Fibroblast of the aortic adventitia (primary cell): Measurements from ENCODE around the gene IRF3. TPM values are rescaled to one million over a fixed set of nuclear protein-coding genes. Genes with fewer than 3 reads are reported as not detected.

Experiments
- DNase-seq: peaks from one replicate; pipeline ENCODE4 v3.0.0-alpha.2; 2010; ENCODE audit warnings: low read depth
- H3K4me3 ChIP-seq: 2 replicates; pipeline ENCODE4 v1.5.1; 2011; ENCODE audit warnings: low read depth, mild to moderate bottlenecking, control low read depth, low read length, moderate library complexity
- total RNA-seq: library from RNA; depleted of rRNA; stranded (reverse); fragments of >200 nt; gene quantifications from 2 replicates; pipeline ENCODE4 v1.2.3, GENCODE V29; 2012; ENCODE audit warnings: low replicate concordance
- TF ChIP-seq, protein P1 (sequence below): IDR thresholded peaks from 2 replicates; pipeline ENCODE4 v1.5.1; 2011; ENCODE audit warnings: mild to moderate bottlenecking, low read length, control low read depth, inconsistent platforms; ENCODE audit not compliant: insufficient read depth

The IRF3 gene
- total RNA-seq, 1 donor = 33.3 TPM

DNA sequence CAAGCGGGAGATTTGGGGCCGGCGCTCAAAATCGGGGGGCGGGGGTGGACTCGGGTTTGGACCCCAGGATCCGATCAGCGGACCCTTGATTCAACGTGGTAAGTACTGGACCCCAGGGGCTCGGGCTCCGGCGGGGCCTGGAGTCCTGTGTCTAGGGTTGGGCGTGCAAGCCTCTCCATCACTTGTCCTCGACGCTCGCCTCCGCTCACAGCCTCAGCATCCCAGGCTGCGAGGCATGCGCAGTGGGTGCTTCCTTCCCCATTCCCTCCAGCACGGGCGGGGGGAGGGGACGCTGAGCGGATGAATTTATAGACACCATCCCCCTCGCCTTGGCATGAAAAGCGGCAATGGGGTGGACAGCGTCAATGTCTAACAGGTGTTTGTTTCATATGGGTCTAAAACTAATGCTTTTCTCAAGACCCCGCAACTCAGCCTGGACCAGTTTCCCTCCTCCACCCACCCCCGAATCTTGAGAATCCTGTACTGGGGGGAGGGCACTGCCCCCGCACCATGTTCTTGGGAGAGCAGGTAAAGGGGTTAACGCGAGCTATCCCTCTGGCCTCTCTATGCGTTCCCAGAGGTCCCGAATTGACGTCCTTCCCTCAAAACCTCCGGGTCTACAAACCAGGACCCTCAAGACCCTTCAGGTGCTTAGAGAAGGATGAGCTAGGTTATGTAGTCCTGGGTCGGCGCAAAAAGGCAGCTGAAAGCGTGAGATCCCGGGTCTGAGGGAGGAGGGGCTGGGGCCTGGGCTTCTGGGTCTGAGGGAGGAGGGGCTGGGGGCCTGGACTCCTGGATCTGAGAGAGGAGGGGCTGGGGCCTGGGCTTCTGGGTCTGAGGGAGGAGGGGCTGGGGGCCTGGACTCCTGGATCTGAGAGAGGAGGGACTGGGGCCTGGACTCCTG is 25.8 kb upstream of the IRF3 start:
- TF ChIP-seq, protein P1, sequence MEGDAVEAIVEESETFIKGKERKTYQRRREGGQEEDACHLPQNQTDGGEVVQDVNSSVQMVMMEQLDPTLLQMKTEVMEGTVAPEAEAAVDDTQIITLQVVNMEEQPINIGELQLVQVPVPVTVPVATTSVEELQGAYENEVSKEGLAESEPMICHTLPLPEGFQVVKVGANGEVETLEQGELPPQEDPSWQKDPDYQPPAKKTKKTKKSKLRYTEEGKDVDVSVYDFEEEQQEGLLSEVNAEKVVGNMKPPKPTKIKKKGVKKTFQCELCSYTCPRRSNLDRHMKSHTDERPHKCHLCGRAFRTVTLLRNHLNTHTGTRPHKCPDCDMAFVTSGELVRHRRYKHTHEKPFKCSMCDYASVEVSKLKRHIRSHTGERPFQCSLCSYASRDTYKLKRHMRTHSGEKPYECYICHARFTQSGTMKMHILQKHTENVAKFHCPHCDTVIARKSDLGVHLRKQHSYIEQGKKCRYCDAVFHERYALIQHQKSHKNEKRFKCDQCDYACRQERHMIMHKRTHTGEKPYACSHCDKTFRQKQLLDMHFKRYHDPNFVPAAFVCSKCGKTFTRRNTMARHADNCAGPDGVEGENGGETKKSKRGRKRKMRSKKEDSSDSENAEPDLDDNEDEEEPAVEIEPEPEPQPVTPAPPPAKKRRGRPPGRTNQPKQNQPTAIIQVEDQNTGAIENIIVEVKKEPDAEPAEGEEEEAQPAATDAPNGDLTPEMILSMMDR = no peak
- H3K4me3 ChIP-seq = peak overlapping the region; percentile 74
- peak; percentile 72 for DNase-seq

DNA sequence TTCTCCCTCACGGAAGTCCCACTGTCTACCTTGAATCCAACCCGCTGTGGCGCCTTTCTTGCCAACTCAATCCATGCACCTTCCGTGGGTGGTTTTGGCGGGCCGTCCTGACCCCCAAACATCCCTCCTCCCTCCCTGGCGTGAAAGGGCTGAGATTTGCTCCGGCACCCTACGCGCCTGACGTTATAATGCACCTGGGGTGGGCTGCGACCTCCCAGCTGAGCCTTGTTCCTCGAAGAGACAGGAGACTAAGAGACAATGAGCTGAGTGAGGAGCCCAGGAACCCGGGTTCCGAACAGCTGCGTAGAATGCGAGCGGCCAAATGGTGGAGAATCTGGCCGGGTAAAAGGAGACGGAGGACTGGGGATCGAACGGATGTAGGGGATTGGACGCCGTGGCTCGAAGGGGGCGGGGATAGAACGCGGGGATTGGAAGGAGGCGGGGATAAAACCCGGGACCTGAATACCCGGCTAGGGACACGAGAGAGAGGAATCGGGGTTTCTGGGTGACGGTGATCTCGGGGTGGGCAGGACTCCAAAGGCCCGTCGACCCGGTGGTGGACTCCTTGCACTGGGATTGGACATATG is 25.1 kb upstream of the IRF3 start, which contains the start of gene CPT1C:
Gene CPT1C (plus strand): TSS at position 461 of the 587 bp plus-strand sequence. CDS start 1,137 bp downstream, outside the sequence.
- TF ChIP-seq, protein P1 = no peak
- H3K4me3 ChIP-seq = peak within 1 kb of the TSS; percentile 74
- DNase-seq = peak; percentile 74

DNA sequence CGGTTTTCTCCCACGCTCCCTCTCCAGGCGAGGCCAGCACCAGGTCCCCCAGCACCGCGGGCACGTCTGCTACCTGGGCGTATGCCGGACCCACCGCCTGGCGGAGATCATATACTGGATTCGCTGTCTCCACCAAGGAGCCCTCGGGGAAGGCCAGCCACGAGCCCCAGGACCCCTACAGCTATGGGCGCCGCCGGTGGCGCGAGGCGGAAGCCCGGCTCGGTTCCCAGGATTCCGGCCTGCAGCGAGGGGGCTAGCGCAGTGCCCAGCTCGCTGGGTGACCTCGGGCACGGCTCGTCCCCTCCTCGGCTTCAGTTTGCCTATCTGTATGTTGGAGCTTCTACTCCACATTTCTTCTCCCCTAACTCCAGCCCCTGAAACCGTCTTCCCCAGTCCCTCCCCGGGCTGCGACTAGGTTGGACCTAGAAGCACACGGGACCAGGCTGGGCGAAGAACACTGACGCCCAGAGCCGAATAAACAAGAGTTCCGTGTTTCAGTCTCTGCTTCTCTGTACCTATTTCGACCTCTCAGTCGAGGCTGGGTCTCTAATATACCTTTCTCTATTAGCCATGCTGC is 24.5 kb upstream of the IRF3 start:
- TF ChIP-seq, protein P1 = no peak
- peak overlapping the region; percentile 74 for H3K4me3 ChIP-seq
- DNase-seq = no peak

DNA sequence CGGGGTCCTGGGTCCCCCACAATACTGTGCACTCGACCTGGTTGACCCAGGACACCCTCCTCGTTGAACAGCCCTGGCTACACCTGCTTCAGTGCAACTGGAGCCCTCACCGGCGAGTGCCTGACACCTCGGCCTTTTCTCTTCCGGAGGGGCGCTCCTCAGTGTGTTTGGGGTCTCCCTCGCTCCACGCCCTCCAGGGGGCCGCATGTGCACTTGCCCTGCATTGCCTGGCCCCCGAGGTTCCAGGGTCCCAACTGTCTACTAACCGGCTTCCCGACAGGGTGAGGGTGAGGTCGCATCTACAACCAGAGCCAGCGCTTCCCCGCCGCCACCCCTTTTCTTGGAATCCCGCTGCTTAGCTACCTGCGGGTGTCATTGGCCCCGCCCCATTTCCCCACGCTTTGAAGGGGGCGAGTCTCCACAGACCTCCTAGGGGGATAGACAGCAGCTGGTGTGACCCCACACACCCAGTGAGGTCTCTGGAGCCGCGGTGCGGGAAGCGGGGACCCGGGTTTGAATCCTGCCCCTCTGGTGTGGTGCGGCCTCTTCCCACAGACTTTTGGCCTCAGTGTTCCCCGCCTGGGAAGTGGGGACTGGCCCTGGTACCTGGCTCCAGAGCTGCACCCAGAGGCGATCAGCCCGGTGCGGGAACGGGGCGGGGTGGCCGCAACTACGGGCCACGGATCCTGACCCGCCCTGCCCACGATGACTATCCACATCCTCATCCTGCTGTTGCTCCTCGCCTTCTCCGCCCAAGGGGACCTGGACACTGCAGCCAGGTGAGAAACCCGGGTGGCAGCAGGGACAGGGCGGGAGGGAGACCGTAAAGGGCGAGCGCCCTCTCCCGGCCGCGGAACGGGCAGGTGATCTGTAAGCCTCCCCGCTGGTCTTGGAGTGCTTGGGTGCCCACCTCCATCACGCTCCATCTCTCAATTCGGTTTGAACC is 23.7 kb upstream of the IRF3 start, which contains the start of gene ADM5:
Gene ADM5 (plus strand): TSS at position 462 of the 946 bp plus-strand sequence. CDS start 244 bp downstream, at position 706.
- DNase-seq = no peak
- H3K4me3 ChIP-seq = peak within 1 kb of the TSS; percentile 74
- TF ChIP-seq, protein P1 = peak; percentile 53

DNA sequence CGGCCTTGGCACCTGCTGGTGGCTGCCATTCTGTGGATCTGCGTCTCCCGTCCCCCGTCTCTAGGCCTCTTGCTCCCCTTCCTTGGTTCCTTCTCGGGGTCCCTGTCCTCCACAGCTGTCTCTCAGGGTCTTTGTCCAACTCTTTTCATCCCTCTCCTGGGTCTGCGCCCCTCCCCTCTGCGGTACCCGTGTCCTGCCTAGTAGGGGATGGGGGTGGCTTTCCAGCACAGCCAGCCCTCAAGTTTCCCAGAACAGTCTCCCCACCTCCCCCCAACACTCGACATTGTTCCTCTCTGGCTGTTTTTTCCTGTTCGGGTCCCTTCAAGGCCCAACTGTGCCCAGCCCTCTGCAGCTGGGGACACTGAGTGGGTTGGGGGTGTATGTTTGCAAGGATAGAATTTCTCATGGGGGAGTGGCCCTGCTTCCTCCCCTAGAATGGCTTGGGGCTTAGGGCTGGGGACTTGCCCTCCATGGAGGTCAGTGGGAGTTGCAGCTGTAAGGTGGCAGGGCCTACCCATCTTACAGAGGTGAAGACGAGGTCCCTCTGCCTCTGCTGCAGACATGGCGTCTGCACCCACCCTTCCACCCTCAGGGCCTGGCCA is 23.0 kb upstream of the IRF3 start:
- no peak for DNase-seq
- H3K4me3 ChIP-seq = no peak overlapping the region
- TF ChIP-seq, protein P1 = no peak
